AG09309 (cell line): Measurements from ENCODE around the gene PPP3CA.

Source experiments
- DNase-seq: peaks from one replicate; pipeline ENCODE4 v3.0.0-alpha.2; 2010; ENCODE audit warnings: low read depth
- H3K4me3 ChIP-seq: 2 replicates; pipeline ENCODE4 v1.5.1; 2011; ENCODE audit warnings: mild to moderate bottlenecking, low read depth, low read length, moderate library complexity; ENCODE audit not compliant: control insufficient read depth
- CTCF ChIP-seq: IDR thresholded peaks from 2 replicates; pipeline ENCODE4 v1.5.1; 2011; ENCODE audit warnings: mild to moderate bottlenecking, low read depth, low read length, inconsistent platforms; ENCODE audit not compliant: insufficient read depth, control insufficient read depth; ENCODE audit errors: missing control alignments

PPP3CA gene

GRCh38 chr4:100981447-100982204, 365.7 kb downstream of the PPP3CA start:
- TF ChIP-seq CTCF = no peak
- no peak overlapping the region for H3K4me3 ChIP-seq
- DNase-seq = peak; percentile 77

- TF ChIP-seq CTCF = no peak
- DNase-seq = no peak
- no peak overlapping the region for H3K4me3 ChIP-seq
Measured at GRCh38 chr4:100979736-100980135, 367.6 kb downstream of the PPP3CA start.

- DNase-seq = peak; percentile 43
- no peak for TF ChIP-seq CTCF
Measured at GRCh38 chr4:100977746-100978397, 369.5 kb downstream of the PPP3CA start.

GRCh38 chr4:100977274-100977673, 370.1 kb downstream of the PPP3CA start:
- DNase-seq = no peak
- TF ChIP-seq CTCF = no peak

More at GRCh38 chr4:100977746-100978397, 369.5 kb downstream of the PPP3CA start:
- no peak overlapping the region for H3K4me3 ChIP-seq

More at GRCh38 chr4:100977274-100977673, 370.1 kb downstream of the PPP3CA start:
- H3K4me3 ChIP-seq = no peak overlapping the region
